Measurements from ENCODE around the gene AMN.

Gene AMN

GRCh38 chr14:102930138-102930752 is 7.8 kb downstream of the AMN start:
- DNase-seq, result peak; percentile 72

- peak; percentile 47 for DNase-seq
Measured at GRCh38 chr14:102930753-102931579, 8.5 kb downstream of the AMN start.

GRCh38 chr14:102931580-102932285 is 9.3 kb downstream of the AMN start:
- DNase-seq, result no peak

GRCh38 chr14:102932484-102933248 is 10.2 kb downstream of the AMN start:
- DNase-seq, result no peak

GRCh38 chr14:102933618-102934231 is 11.3 kb downstream of the AMN start:
- DNase-seq, result no peak

GRCh38 chr14:102935756-102936155 is 13.3 kb downstream of the AMN start:
- no peak for DNase-seq

GRCh38 chr14:102937331-102938175 is 15.1 kb downstream of the AMN start:
- no peak for DNase-seq

GRCh38 chr14:102938191-102938590 is 15.7 kb downstream of the AMN start:
- no peak for DNase-seq

GRCh38 chr14:102939329-102939728 is 16.9 kb downstream of the AMN start:
- no peak for DNase-seq

- DNase-seq, result no peak
Measured at GRCh38 chr14:102939820-102940561, 17.5 kb downstream of the AMN start.

GRCh38 chr14:102940729-102941362 is 18.4 kb downstream of the AMN start:
- no peak for DNase-seq

GRCh38 chr14:102941419-102942011 is 19.1 kb downstream of the AMN start:
- DNase-seq, result no peak

- no peak for DNase-seq
Measured at GRCh38 chr14:102942069-102942468, 19.6 kb downstream of the AMN start.

- DNase-seq, result no peak
Measured at GRCh38 chr14:102943454-102943853, 21.0 kb downstream of the AMN start.

- no peak for DNase-seq
Measured at GRCh38 chr14:102943979-102944378, 21.5 kb downstream of the AMN start.

GRCh38 chr14:102944448-102945330 is 22.2 kb downstream of the AMN start:
- no peak for DNase-seq

- DNase-seq, result no peak
Measured at GRCh38 chr14:102945346-102946130, 23.1 kb downstream of the AMN start.
